MM.1S (cell line): ENCODE measurements around the gene SERAC1.
"Not testable (repeated sequence)": the region's sequence is repeated elsewhere in the genome, so short reads cannot be mapped to it uniquely, and the experiment has no call there.

ENCODE experiments used
- DNase-seq: peaks from one replicate; pipeline ENCODE4 v3.0.0-alpha.2; 2015
- H2AFZ ChIP-seq: fragments of 300-600 bp; sonication (generic); 2 replicates; pipeline ENCODE4 v1.6.0; 2016; ENCODE audit warnings: antibody characterized with exemption, low read length
- H3F3A ChIP-seq: fragments of 300-600 bp; sonication (generic); 2 replicates; pipeline ENCODE4 v1.6.1; 2016; ENCODE audit warnings: mild to moderate bottlenecking, antibody characterized with exemption, low read length, moderate library complexity, mixed read lengths; ENCODE audit not compliant: insufficient read depth
- H3K27ac ChIP-seq: fragments of 300-600 bp; sonication (generic); 2 replicates; pipeline ENCODE4 v1.5.1; 2016; ENCODE audit warnings: mild to moderate bottlenecking, low read length
- H3K27me3 ChIP-seq: fragments of 300-600 bp; sonication (generic); replicated peaks from 2 replicates; pipeline ENCODE4 v1.6.0; 2016; ENCODE audit warnings: low read length; ENCODE audit not compliant: insufficient read depth
- H3K36me3 ChIP-seq: fragments of 300-600 bp; sonication (generic); replicated peaks from 2 replicates; pipeline ENCODE4 v1.6.1; 2016; ENCODE audit warnings: mild to moderate bottlenecking, low read length, mixed read lengths; ENCODE audit not compliant: insufficient read depth
- H3K4me1 ChIP-seq: fragments of 300-600 bp; sonication (generic); 2 replicates; pipeline ENCODE4 v1.6.1; 2016; ENCODE audit warnings: low read length, mixed read lengths
- H3K4me2 ChIP-seq: fragments of 300-600 bp; sonication (generic); 2 replicates; pipeline ENCODE4 v1.6.0; 2016; ENCODE audit warnings: low read depth, low read length
- H3K4me3 ChIP-seq: fragments of 300-600 bp; sonication (generic); 2 replicates; pipeline ENCODE4 v1.5.1; 2016; ENCODE audit warnings: low read length, mixed read lengths
- H3K79me2 ChIP-seq: fragments of 300-600 bp; sonication (generic); 2 replicates; pipeline ENCODE4 v1.6.1; 2016; ENCODE audit warnings: mixed run types, low read length, mixed read lengths
- H3K9ac ChIP-seq: fragments of 300-600 bp; sonication (generic); 2 replicates; pipeline ENCODE4 v1.6.1; 2016; ENCODE audit warnings: low read length, mixed read lengths
- H3K9me2 ChIP-seq: fragments of 300-600 bp; sonication (generic); replicated peaks from 2 replicates; pipeline ENCODE4 v1.6.1; 2016; ENCODE audit warnings: mild to moderate bottlenecking, low read length, mixed read lengths; ENCODE audit not compliant: insufficient read depth
- H3K9me3 ChIP-seq: fragments of 300-600 bp; sonication (generic); replicated peaks from 2 replicates; pipeline ENCODE4 v1.6.1; 2016; ENCODE audit warnings: mild to moderate bottlenecking, low read length, mixed read lengths; ENCODE audit not compliant: insufficient read depth
- H4K20me1 ChIP-seq: fragments of 300-600 bp; sonication (generic); 2 replicates; pipeline ENCODE4 v1.6.1; 2016; ENCODE audit warnings: mild to moderate bottlenecking, low read length, moderate library complexity, mixed read lengths; ENCODE audit not compliant: insufficient read depth
- EZH2 ChIP-seq: fragments of 300-600 bp; sonication (generic); optimal IDR thresholded peaks from 2 replicates; pipeline ENCODE3; 2017; ENCODE audit warnings: low read depth, mild to moderate bottlenecking, antibody characterized with exemption, low read length, mixed read lengths
- EZH2phosphoT487 ChIP-seq: fragments of 300-600 bp; sonication (generic); IDR thresholded peaks from 2 replicates; pipeline ENCODE4 v1.6.1; 2018; ENCODE audit warnings: antibody characterized with exemption, low read length
- TF ChIP-seq, protein P1 (sequence below): fragments of 300-600 bp; sonication (generic); IDR thresholded peaks from 2 replicates; pipeline ENCODE4 v1.5.1; 2016; ENCODE audit warnings: antibody characterized with exemption, low read length, mixed read lengths

Gene SERAC1

DNA sequence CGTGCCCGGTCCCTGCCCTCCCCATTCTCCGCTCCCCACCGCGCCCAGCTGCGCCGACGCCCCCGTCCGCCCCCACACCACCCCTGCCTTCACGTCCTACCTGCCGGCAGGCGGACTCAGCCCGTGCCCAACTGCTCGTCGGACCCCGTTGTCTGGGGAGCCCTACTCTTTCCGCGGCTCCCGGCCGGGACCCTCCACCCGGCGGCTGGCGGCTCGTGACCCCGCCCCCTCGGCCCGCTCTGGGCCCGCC is at the start of gene SERAC1:
TSS of gene SERAC1 (minus strand) at position 223 of the 250 bp plus-strand sequence. CDS start 9,899 bp downstream, outside the sequence.
- Histone ChIP-seq H3K9ac (peak within 1 kb of the TSS; percentile 72), H3K9me2 (no peaks in the 10 kb centered on the region), H3K27me3 (no peaks in the 10 kb centered on the region), H3K4me2 (peak within 1 kb of the TSS; percentile 65; the same call in 1 of the 2 replicates), H3K36me3 (no peaks in the 10 kb centered on the region), H3K9me3 (no peaks in the 10 kb centered on the region), H4K20me1 (no peaks in the 10 kb centered on the region), H3K4me1 (no peaks in the 10 kb centered on the region), H3K79me2 (0 out of 2 replicates have a peak, but pooled peaks cover 2% of the 10 kb centered on the region), H2AFZ (peak within 1 kb of the TSS; percentile 64), H3F3A (peaks cover 5% of the 10 kb centered on the region; the same call in 1 of the 2 replicates), H3K4me3 (peak within 1 kb of the TSS; percentile 76), H3K27ac (peak within 1 kb of the TSS; percentile 86)
- DNase-seq: no peak
- TF ChIP-seq EZH2phosphoT487: no peak
- TF ChIP-seq, protein P1, sequence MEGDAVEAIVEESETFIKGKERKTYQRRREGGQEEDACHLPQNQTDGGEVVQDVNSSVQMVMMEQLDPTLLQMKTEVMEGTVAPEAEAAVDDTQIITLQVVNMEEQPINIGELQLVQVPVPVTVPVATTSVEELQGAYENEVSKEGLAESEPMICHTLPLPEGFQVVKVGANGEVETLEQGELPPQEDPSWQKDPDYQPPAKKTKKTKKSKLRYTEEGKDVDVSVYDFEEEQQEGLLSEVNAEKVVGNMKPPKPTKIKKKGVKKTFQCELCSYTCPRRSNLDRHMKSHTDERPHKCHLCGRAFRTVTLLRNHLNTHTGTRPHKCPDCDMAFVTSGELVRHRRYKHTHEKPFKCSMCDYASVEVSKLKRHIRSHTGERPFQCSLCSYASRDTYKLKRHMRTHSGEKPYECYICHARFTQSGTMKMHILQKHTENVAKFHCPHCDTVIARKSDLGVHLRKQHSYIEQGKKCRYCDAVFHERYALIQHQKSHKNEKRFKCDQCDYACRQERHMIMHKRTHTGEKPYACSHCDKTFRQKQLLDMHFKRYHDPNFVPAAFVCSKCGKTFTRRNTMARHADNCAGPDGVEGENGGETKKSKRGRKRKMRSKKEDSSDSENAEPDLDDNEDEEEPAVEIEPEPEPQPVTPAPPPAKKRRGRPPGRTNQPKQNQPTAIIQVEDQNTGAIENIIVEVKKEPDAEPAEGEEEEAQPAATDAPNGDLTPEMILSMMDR: no peak
- TF ChIP-seq EZH2: no peak

DNA sequence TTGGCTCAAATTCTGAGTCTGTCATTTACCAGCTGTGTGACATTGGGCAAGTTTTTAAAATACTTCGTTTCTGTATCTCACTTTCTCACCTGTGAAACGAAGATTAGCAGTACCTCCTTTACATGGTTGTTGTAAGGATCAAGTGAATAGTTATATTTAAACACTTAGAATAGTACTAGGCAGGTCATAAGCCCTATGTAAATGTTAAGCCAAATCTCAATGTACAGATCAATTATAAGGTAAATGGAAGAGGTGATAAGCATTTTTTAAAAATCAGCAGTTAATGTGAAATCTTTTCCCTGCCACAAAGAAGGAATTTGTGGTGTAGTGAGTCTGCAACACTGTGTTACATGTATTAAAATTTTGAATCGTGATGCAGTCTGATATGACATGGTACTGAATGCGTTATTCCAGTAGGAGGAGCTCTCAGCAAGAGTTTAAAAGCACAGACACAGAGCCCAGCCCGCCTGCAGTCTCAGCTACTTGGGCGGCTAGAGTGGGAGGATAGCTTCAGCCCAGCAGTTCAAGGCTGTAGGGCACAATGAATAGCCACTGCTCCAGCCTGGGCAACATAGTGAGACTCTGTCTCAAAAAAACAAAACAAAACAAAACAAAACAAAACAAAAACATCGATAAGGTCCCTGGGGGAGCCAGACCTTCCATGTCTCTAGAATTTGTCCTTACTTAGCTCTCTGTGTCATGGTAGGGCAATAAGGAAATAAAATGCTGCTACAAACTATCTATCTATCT is 46.0 kb upstream of the SERAC1 start:
- Histone ChIP-seq H2AFZ (no peak overlapping the region), H3K9ac (no peak overlapping the region), H3K4me1 (no peaks in the 10 kb centered on the region), H4K20me1 (no peaks in the 10 kb centered on the region), H3K9me3 (no peaks in the 10 kb centered on the region), H3K4me2 (no peak overlapping the region), H3K27ac (no peak overlapping the region), H3F3A (no peaks in the 10 kb centered on the region), H3K9me2 (no peaks in the 10 kb centered on the region), H3K4me3 (no peak overlapping the region), H3K79me2 (no peaks in the 10 kb centered on the region), H3K27me3 (no peaks in the 10 kb centered on the region), H3K36me3 (no peaks in the 10 kb centered on the region)
- no peak for TF ChIP-seq EZH2phosphoT487
- TF ChIP-seq, protein P1: peak; percentile 59
- DNase-seq: peak; percentile 63

DNA sequence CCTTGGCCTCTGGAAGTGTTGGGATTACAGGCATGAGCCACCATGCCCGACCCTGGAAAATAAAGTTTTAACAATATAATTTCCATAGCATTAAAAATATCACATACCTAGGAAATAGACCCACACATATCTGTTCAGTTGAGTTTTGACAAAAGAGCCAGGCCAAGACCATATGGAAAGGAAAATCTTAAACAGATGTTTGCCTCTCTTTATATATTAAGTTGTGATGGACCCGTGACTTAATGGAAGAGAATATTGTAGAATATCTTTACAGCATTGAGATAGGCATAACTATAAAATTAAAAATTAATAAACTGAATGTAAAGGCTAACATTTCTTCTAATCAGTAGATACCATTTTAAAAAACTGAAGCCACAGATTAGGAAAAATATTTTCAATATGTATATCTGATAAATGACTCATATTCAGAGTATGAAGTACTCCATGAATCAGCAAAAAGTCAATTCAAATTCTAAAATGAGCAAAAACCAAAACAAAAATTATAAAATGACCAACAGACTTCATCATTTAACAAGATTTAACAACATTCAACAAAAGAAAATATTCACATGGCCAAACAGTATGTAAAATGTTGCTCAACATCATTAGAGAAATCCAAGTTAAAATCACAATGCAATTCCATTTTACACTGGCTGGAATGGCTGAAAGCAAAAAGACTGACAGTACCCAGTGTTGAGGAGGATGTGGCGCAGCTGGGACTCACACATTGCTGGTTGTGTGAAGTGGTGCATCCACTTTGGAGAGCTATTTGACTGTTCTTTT is 43.4 kb upstream of the SERAC1 start:
- no peak overlapping the region for H2AFZ ChIP-seq
- H3K9me2 ChIP-seq: no peaks in the 10 kb centered on the region
- DNase-seq: no peak
- H3K27ac ChIP-seq: no peak overlapping the region
- no peak overlapping the region for H3K4me2 ChIP-seq
- H3F3A ChIP-seq: 0 out of 2 replicates have a peak, but pooled peaks cover 3% of the 10 kb centered on the region
- H3K4me1 ChIP-seq: peaks cover 10% of the 10 kb centered on the region
- TF ChIP-seq, protein P1: no peak
- TF ChIP-seq EZH2phosphoT487 (no peak), EZH2 (no peak)
- H3K79me2 ChIP-seq: no peaks in the 10 kb centered on the region
- no peak overlapping the region for H3K4me3 ChIP-seq
- H4K20me1 ChIP-seq: no peaks in the 10 kb centered on the region
- no peaks in the 10 kb centered on the region for H3K27me3 ChIP-seq
- no peaks in the 10 kb centered on the region for H3K36me3 ChIP-seq
- H3K9ac ChIP-seq: no peak overlapping the region
- H3K9me3 ChIP-seq: no peaks in the 10 kb centered on the region

DNA sequence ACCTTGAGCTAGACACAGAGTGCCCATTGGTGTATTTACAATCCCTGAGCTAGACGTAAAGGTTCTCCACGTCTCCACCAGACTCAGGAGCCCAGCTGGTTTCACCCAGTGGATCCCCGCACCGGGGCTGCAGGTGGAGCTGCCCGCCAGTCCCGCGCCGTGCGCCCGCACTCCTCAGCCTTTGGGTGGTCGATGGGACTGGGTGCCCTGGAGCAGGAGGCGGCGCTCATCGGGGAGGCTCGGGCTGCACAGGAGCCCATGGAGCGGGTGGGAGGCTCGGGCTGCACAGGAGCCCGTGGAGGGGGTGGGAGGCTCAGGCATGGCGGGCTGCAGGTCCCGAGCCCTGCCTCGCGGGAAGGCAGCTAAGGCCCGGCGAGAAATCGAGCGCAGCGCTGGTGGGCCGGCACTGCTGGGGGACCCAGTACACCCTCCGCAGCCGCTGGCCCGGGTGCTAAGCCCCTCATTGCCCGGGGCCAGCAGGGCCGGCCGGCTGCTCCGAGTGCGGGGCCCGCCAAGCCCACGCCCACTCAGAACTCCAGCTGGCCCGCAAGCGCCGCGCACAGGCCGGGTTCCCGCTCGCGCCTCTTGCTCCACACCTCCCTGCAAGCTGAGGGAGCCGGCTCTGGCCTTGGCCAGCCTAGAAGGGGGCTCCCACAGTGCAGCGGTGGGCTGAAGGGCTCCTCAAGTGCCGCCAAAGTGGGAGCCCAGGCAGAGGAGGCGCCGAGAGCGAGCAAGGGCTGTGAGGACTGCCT is 41.7 kb upstream of the SERAC1 start:
- H4K20me1 ChIP-seq, H3K4me2 ChIP-seq, H3K4me3 ChIP-seq, DNase-seq, H3K9me2 ChIP-seq, H3K27ac ChIP-seq, H2AFZ ChIP-seq, H3F3A ChIP-seq, H3K9me3 ChIP-seq, H3K27me3 ChIP-seq, H3K79me2 ChIP-seq, H3K36me3 ChIP-seq, H3K9ac ChIP-seq: not testable (repeated sequence)
- peaks cover 15% of the 10 kb centered on the region for H3K4me1 ChIP-seq
